Daoy (cell line): ENCODE data around the gene ZNF544. TPM values are rescaled to one million over a fixed set of nuclear protein-coding genes. Genes with fewer than 3 reads are reported as not detected.
"Not testable (repeated sequence)": the region's sequence is repeated elsewhere in the genome, so short reads cannot be mapped to it uniquely, and the experiment has no call there.

ENCODE experiments used
- DNase-seq: peaks from one replicate; pipeline ENCODE4 v3.0.0-alpha.2; 2015; ENCODE audit warnings: low read depth
- total RNA-seq: library from RNA; depleted of rRNA; stranded (reverse); fragments of >200 nt; shearing (Covaris generic); gene quantifications from 2 replicates; pipeline ENCODE4 v1.2.3, GENCODE V29; 2014

The ZNF544 gene
- total RNA-seq, 1 experiment from 2014 or later = 90.7 TPM

DNA sequence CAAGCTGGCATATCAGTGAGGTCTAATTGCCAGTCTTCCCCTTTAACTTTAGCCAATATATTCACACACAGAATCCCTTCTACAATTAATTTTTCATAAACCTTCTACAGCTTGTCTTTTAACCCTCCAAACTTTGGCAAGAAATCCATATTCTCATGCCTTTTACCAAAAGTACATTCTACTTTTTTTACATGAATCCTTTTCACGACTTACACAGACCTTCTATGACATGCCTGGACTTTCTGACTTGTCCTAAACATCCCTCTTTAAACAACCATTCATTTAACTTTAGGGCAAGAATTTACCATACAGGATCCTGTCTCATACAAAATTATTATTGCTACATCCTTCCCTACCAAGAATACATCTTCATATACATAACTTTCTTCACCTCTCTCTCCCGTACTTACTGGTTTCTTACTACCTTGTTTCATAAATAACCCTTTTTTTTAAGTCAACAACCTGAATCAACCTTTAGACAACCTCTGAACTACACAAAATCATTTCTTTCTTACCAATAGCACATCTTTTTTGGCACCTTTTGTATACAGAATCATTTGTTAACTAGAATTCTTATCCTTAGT lies 23.5 kb downstream of the ZNF544 start:
- DNase-seq = no peak

DNA sequence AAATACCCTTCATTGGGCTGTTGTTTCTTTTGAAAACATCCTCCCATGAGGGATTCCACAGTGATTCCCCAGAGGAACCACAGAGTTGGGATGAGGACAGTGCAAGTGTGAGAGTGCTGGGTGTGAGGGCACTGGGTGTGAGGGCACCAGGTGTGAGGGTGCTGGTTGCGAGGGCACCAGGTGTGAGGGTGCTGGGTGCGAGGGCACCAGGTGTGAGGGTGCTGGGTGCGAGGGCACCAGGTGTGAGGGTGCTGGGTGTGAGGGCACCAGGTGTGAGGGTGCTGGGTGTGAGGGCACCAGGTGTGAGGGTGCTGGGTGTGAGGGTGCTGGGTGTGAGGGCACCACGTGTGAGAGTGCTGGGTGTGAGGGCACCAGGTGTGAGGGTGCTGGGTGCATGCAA lies 29.5 kb downstream of the ZNF544 start:
- not testable (repeated sequence) for DNase-seq

DNA sequence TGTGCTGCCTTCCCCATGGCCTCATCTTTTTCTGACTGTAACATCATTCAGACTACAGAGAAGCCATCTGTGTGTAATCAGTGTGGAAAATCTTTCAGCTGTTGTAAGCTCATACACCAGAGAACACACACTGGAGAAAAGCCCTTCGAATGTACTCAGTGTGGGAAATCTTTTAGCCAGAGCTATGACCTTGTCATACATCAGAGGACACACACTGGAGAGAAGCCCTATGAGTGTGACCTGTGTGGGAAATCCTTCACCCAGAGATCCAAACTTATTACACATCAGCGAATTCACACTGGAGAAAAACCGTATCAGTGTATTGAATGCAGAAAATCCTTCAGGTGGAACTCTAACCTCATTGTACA lies 32.9 kb downstream of the ZNF544 start:
- DNase-seq = no peak

DNA sequence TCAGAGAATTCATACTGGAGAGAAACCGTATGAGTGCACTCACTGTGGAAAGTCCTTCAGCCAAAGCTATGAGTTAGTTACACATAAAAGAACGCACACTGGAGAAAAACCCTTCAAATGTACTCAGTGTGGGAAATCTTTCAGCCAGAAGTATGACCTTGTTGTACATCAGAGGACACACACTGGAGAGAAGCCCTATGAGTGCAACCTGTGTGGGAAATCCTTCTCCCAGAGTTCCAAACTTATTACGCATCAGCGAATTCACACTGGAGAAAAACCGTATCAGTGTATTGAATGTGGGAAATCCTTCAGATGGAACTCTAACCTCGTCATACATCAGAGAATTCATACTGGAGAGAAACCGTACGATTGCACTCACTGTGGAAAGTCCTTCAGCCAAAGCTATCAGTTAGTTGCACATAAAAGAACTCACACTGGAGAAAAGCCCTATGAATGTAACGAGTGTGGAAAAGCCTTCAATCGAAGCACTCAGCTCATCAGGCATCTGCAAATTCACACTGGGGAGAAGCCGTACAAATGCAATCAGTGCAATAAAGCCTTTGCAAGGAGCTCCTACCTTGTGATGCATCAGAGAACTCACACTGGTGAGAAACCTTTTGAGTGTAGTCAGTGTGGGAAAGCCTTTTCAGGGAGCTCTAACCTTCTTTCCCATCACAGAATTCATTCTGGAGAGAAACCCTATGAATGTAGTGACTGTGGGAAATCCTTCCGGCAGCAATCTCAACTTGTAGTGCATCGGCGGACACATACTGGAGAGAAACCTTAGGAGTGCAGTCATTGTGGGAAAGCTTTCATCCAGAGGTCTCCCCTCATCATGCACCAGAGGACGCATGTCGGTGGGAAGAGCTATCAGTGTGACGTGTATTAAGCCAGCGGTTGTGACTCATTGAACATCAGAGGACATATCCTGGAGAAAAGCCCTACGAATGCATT lies 33.5 kb downstream of the ZNF544 start:
- DNase-seq = no peak

DNA sequence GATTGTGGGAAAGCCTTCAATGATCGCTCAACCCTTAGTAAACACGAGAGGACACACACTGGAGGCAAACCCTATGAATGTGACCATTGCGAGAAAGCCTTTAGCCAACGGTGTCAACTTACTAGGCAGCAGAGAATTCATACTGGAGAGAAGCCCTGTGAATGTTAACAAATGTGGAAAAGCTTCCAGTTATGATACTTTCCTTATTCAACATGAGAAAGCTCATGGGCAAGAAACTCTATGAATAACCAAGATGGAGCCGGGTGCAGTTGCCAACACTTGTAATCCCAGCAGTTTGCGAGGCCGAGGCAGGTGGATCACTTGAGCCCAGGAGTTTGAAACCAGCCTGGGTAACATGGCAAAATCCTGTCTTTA lies 34.2 kb downstream of the ZNF544 start:
- DNase-seq = no peak

DNA sequence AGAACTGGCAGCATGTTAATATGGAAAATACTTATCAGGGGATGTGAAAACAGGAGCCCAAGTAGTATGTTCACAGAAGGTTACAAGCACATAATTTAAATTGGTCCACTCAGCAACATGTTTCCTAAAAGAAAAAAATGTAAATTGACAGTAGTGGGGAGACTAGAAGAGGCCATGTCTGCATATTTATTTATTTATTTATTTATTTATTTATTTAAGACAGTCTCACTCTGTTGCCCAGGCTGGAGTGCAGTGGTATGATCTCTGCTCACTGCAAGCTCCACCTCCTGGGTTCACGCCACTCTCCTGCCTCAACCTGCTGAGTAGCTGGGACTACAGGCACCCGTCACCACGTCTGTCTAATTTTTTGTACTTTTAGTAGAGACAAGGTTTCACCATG lies 36.4 kb downstream of the ZNF544 start:
- DNase-seq = no peak

DNA sequence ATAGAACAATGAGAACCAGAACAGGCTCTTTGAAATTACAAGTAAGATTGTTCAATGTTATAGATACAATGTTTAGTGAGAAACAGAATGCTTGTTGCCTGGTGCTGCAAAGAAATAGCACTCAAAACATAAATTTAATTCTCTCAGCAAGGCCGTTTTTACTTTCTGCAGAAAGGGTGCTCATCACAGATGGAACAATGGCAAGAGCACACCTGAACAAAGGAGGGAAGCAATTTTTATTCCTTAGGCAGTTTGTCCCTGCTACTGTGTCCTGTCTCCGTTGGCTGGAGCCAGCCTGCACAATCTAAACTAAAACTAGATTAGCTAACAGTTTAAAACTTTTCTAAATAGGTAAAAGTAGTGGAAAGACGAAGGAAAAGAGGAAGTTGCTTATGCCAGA lies 39.6 kb downstream of the ZNF544 start:
- no peak for DNase-seq

DNA sequence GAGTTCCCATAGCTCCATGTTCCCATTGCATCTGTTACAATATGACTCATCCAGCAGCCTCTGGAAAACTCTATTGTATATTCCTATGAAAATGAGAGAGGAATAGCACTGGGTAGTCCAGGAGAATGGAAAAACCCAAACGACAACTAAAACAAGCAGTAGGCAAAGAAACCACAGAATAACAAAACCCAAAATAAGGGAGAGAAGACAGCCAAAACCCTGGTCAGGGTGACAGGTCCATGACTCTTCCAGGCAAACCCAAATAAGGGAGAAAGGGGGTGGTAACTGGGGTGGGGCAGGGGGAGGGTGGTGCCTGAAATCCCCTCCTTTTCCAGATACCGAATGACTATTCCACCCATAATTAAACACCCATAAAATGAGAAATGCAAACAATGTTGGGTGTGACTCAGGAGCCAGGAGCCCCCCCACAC lies 46.1 kb downstream of the ZNF544 start:
- peak; percentile 73 for DNase-seq

DNA sequence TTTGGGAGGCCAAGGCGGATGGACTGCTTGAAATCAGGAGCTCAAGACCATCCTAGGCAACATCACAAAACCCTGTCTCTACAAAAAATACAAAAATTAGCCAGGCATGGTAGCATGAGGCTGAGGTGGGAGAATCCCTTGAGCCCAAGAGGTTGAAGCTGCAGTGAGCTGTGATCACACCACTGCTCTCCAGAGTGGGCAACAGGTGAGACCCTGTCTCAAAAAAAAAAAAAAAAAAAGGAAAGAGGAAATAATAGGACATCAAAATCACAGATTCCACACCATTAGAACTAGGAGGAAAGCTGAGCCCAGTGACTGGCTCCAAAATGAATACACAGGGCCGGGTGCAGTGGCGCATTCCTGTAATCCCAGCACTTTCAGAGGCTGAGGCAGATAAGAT lies 46.9 kb downstream of the ZNF544 start:
- no peak for DNase-seq

DNA sequence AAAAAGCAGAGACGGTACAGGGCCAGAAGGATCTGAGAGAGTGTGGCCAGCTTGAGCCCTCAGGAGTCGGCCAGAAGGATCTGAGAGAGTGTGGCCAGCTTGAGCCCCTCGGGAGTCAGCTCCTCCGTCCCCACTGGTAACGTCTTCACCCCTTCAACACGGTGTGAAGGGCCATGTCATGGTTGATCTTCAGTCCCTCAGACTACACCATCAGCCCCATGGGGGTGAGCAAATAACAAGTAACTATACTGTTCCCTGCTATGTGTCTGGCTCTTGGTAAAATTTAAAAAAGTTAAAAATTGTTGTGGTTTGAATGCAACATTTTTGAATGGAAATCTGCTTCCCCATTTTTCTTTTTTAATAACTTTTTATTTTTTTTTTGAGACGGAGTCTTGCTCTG lies 48.5 kb downstream of the ZNF544 start:
- no peak for DNase-seq

DNA sequence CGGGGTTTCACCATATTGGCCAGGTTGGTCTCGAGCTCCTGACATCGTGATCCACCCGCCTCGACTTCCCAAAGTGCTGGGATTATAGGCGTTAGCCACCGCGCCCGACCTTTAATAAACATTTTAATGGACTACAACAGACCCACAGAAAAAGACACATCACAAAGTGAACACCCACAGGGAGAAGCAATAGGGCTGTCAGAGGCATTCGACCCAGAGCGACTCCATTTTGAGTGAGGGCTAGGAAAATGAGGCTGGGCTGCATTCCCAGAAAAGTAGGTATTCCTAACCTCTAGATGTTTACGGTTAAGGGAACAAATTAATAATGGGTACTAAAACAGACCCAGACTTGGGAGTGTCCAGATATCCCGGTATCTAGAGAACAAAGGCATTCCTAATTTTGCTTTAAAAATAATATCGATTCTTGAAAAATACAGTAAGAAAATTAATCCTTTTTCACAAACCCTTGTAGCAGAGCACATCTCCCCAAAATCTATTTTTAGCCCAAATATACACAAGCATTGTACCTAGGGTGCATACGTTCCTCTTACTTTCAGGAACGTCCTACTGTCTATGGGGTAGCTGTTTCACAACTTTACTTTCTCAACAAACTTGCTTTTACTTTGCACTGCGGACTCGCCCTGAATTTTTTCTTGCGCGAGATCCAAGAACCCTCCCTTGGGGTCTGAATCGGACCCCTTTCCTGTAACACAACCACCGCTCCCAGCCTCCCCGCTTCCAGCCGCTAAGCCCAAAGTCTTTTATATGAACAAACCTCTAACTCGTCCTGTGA lies 49.2 kb downstream of the ZNF544 start:
- DNase-seq = no peak

DNA sequence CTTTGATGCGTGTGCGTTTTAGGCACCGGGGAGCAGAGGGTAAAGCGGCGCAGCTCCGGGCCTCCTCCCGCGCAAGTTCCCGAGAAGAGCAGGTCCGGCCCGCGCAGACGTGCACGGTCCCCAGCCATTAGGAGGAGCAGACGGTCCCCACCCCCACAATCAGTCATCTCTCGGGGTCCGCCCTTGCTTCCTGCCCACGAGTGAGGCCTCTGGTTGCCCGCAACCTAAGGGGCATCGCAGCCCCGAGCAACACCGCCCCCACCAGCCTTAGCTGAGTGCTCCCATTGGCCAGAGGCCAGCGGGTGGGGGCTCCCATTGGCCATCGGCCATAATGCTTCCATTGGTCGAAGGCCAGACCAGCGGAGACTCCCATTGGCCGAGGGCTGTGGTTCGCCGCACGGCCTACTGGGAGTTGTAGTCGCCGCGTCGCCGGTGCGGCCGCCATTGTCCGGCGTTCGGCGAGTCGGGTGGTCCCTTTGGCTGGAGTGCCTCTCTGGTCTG lies 49.9 kb downstream of the ZNF544 start, which contains the start of gene ZNF8:
TSS of gene ZNF8 (plus strand) at position 415 of the 501 bp plus-strand sequence. CDS start 127 bp downstream, outside the sequence.
- DNase-seq = peak; percentile 99

DNA sequence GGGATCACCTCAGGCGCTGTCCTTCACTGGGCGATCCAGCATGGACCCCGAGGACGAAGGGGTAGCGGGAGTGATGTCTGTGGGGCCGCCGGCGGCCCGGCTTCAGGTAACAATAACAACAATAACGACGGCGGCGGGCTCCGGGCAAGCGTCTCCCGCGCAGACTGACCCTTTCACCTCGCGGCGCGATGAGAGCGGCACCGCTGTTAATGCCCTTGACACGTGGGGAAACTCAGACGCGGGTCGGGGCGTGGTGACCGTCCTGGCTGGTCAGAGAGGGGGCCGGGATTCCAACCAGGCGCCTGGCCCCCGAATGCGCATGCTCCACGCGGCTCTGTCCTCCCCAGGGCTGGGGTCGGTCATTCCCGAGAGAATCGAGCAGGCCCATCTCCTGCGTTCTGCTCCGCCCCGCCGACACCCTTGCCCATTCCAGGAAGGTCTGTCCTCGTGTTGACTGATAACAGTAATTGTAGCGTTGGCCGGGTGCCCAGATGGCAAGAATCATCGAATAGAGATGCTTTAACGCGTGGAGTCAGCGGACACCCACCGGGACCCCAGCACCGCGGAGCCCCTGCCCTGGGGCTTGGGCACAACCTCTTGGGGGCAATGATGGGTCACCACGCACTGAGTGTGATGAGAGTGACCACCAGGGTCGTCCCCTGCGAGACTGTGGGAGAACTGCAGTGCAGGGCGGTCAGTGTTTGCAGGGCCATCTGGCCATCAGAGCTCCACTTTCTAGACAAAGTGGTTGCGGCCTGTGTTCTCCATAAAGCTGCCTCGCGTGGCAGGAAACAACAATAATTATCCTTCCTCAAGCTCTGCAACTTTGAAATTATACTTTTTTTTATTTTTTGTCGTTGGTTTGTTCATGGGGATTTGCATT lies 50.6 kb downstream of the ZNF544 start:
- peak; percentile 75 for DNase-seq

DNA sequence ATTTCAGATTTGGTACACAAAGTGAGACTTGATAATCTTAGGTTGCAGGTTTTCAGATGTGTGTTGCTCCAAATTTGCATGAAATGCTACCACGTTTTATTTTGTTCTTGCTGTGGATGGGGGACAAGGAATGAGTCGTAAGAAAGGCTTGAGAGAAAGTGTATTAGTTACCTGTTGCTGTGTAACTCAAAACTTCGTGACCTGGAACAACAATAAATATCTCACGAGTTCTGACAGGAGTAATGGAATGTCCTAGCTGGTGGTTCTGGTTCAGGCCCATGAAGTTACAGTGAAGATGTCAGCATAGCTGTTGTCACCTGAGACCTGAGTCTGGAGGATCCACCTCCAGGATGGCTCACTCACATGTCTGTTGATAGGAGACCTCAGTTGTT lies 51.2 kb downstream of the ZNF544 start:
- DNase-seq = no peak

DNA sequence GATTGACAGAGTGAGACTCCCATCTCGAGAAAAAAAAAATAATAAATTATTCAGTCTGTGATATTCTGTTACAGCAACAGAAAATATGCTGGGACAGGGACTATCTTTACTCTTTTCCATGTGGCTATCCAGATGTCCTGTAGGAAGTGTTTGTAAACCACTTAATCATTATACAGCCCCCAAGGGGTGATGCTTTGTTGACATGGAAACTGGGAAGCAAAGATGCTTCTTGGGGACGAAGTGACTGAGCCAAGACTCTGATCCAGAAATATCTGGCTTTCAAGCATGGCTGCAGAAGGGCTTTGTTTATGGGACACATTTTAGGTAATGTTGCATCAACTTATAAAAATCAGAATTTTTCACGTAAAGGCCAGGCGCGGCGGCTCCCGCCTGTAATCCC lies 55.5 kb downstream of the ZNF544 start:
- no peak for DNase-seq

DNA sequence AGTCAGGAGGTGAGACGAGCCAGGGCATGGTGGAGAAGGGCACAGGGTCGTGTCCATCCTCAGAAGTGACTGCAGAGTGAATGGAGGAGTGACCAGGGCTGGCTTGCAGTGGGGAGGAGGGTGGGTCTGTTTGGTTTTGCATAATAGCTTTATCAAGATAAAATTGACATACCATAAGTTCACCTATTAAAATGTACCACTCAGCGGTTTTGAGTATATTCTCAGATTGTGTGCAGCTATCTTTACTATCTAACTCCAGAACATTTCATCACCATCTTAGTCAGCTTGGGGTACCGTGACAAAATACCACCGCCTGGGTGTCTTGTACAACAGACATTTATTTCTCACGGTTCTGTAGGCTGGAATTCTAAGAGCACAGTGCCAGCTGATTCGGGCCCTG lies 63.2 kb downstream of the ZNF544 start:
- DNase-seq = no peak

DNA sequence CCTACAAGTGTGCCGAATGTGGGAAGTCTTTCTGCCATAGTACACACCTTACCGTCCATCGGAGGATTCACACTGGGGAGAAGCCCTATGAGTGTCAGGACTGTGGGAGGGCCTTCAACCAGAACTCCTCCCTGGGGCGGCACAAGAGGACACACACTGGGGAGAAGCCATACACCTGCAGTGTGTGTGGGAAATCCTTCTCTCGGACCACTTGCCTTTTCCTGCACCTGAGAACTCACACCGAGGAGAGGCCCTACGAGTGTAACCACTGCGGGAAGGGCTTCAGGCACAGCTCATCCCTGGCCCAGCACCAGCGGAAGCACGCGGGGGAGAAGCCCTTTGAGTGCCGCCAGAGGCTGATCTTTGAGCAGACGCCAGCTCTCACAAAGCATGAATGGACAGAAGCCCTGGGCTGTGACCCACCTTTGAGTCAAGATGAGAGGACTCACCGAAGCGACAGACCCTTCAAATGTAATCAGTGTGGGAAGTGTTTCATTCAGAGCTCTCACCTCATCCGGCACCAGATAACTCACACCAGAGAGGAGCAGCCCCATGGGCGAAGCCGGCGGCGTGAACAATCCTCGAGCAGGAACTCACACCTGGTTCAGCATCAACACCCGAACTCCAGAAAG lies 66.1 kb downstream of the ZNF544 start:
- DNase-seq = no peak

DNA sequence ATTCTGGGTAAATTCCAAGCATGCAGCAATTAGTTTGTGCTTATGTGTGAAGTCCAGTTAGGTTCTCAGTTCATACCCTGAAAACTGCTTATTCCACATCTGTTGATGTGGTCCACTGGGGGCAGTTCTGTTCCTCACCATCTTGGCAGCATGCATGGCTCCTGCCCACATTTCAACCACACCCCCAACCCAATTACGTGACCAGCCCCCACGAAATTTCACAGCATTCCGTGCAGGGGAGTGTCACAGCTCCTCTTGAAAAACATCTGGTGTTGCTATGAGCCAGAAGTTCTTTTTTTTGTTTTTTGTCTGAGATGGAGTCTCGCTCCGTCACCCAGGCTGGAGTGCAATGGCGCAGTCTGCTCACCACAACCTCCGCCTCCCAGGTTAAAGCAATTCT lies 67.4 kb downstream of the ZNF544 start:
- DNase-seq = no peak

DNA sequence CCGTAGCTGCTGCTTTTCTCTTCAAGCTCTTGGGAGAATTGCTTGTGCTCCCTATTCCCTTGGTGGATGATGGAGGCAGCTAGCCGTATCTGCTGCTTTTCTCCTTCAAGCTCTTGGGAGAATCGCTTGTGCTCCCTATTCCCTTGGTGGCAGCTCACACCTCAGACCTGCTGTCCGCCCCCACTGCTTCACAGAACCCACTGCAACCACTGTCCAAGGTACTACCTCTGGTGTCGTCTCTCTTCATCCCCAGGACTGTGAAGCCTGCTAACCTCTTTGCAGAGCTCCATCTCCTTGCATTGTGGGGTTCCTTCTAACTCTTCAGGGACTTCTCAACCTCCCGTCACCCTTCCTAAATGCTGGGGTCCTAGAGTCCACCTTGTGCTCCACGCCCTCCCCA lies 71.9 kb downstream of the ZNF544 start:
- DNase-seq = no peak

DNA sequence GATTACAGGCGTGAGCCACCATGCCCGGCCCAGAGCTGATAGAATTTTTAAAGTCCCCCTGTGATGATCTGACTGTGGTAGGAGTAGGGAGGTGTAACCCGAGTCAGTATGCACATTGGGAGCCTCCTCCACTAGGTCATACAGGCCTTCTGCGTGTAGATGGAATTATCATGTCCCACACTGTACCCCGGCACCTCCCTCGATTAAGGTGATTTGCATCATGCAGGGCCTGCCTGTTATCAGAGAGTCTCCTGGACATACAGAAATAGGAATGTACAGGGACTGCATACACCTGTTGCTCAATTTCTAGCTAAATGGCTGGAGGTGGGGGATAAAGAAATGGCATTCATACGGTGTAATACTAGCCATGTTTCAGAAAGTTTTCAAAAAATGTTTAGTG lies 75.5 kb downstream of the ZNF544 start:
- no peak for DNase-seq

DNA sequence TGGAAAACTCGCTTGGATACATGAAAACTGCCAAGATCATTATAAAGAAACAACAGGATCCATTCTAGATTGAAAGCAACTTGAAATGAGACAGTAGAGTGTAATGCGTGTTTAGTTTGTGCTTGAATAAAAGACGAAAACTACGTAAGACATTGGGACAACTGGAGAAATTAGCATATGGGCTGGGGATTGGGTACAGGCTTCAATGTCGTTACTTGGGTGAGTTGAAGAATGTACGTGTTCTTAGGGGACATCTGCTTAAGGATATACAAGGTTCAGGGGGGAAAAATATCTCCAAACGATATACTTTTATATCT lies 76.0 kb downstream of the ZNF544 start:
- no peak for DNase-seq
